Measurements from ENCODE around the gene CHIC1. TPM values are rescaled to one million over a fixed set of nuclear protein-coding genes. Genes with fewer than 3 reads are reported as not detected.
A peak's percentile ranks its signal among the peaks of the same experiment; 100 is the strongest.

The CHIC1 gene
- total RNA-seq, 1 experiment from 2014 or later, result 15.5 TPM

DNA sequence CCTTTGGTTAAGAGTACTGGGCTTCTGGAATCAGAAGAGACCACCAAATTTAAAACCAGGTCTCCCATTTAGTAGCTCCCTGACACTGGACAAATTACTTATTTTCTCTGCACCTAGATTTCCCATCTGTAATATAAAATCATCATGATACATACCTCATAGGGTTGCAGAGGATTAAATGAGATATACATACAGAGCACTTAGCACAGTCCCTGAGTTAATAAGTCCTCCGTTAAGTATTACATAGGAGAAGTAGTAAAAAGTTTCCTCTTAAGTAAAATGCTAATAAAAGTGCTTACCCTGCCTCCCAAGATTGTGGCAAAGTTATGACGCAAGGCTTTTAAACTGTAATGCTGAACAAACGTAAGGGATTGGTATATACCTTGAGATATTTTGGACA is 539 bp upstream of the CHIC1 start:
- peak overlapping the region; percentile 77 to 89 for H3K4me3 ChIP-seq (ENCODE audit: low read depth in 2 of 2, low read length in 2 of 2)
- H3K9me3 ChIP-seq (ENCODE audit: control insufficient read depth, insufficient read depth, low read depth, low read length), result no peaks in the 10 kb centered on the region
- TF ChIP-seq, protein P1, sequence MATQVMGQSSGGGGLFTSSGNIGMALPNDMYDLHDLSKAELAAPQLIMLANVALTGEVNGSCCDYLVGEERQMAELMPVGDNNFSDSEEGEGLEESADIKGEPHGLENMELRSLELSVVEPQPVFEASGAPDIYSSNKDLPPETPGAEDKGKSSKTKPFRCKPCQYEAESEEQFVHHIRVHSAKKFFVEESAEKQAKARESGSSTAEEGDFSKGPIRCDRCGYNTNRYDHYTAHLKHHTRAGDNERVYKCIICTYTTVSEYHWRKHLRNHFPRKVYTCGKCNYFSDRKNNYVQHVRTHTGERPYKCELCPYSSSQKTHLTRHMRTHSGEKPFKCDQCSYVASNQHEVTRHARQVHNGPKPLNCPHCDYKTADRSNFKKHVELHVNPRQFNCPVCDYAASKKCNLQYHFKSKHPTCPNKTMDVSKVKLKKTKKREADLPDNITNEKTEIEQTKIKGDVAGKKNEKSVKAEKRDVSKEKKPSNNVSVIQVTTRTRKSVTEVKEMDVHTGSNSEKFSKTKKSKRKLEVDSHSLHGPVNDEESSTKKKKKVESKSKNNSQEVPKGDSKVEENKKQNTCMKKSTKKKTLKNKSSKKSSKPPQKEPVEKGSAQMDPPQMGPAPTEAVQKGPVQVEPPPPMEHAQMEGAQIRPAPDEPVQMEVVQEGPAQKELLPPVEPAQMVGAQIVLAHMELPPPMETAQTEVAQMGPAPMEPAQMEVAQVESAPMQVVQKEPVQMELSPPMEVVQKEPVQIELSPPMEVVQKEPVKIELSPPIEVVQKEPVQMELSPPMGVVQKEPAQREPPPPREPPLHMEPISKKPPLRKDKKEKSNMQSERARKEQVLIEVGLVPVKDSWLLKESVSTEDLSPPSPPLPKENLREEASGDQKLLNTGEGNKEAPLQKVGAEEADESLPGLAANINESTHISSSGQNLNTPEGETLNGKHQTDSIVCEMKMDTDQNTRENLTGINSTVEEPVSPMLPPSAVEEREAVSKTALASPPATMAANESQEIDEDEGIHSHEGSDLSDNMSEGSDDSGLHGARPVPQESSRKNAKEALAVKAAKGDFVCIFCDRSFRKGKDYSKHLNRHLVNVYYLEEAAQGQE (IDR thresholded peaks at IDR 0.05; ENCODE audit: insufficient read depth in 1 of 2, low read depth in 2 of 2, low read length in 1 of 2), result no peak
- TF ChIP-seq TCF7L2 (IDR thresholded peaks at IDR 0.05; ENCODE audit: low read depth, low read length) (no peak), SIN3A (IDR thresholded peaks at IDR 0.05; ENCODE audit: borderline replicate concordance, insufficient read depth, low read depth, low read length) (no peak), POLR2AphosphoS5 (IDR thresholded peaks at IDR 0.05; ENCODE audit: low read depth, low read length) (no peak)
- TF ChIP-seq, protein P2, sequence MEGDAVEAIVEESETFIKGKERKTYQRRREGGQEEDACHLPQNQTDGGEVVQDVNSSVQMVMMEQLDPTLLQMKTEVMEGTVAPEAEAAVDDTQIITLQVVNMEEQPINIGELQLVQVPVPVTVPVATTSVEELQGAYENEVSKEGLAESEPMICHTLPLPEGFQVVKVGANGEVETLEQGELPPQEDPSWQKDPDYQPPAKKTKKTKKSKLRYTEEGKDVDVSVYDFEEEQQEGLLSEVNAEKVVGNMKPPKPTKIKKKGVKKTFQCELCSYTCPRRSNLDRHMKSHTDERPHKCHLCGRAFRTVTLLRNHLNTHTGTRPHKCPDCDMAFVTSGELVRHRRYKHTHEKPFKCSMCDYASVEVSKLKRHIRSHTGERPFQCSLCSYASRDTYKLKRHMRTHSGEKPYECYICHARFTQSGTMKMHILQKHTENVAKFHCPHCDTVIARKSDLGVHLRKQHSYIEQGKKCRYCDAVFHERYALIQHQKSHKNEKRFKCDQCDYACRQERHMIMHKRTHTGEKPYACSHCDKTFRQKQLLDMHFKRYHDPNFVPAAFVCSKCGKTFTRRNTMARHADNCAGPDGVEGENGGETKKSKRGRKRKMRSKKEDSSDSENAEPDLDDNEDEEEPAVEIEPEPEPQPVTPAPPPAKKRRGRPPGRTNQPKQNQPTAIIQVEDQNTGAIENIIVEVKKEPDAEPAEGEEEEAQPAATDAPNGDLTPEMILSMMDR (IDR thresholded peaks at IDR 0.05), result no peak
- H3K27ac ChIP-seq (ENCODE audit: low read length), result peak overlapping the region; percentile 91
- DNase-seq (ENCODE audit: low read depth, low spot score), result no peak
- POLR2A ChIA-PET, result no interaction called here
- intact Hi-C loops (cut with micrococcal nuclease; ENCODE audit: unreplicated experiment), result no loop called here
- ATAC-seq, result peak; percentile 31; the same call in 1 of the 2 replicates
- peaks cover 4% of the 10 kb centered on the region; the same call in 1 of the 2 replicates for H3K4me1 ChIP-seq (ENCODE audit: control insufficient read depth, insufficient read depth, low read length)
- BruUV-seq (replicated peaks), result no TSS peak
- H3K27me3 ChIP-seq (ENCODE audit: control insufficient read depth, insufficient read depth, low read length), result no peaks in the 10 kb centered on the region
- in situ Hi-C loops (cut with HindIII; ENCODE audit: low pct_unique_long_range_greater_than_20kb, low sequenced_read_pairs), result no loop called here
- no peaks in the 10 kb centered on the region for H3K36me3 ChIP-seq (ENCODE audit: control insufficient read depth, insufficient read depth, low read length)
- CTCF ChIA-PET, result no interaction called here

DNA sequence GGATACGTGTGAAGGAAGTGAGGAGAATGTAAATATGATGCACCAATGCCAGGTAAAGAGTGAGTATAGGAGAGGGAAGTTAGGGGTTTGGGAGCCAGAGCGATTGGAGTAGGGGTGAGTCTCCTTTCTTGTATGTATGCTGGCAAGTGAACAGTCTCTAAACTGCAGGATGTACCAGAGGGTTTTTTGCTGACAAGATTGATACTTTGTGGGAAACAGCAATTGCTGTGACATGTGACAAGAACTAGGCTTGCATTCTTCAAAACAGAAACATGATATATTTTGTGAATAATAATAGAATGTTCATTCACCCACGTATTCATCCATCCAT is 706 bp downstream of the CHIC1 start:
- ATAC-seq, result no peak; the same call in 1 of the 2 replicates
- ChIA-PET POLR2A (no interaction called here), CTCF (no interaction called here)
- Histone ChIP-seq H3K4me3 (ENCODE audit: low read depth in 2 of 2, low read length in 2 of 2) (peak overlapping the region; percentile 77 to 89), H3K27ac (ENCODE audit: low read length) (peak overlapping the region; percentile 91), H3K27me3 (ENCODE audit: control insufficient read depth, insufficient read depth, low read length) (no peaks in the 10 kb centered on the region), H3K36me3 (ENCODE audit: control insufficient read depth, insufficient read depth, low read length) (no peaks in the 10 kb centered on the region; the same call in 1 of the 2 replicates), H3K9me3 (ENCODE audit: control insufficient read depth, insufficient read depth, low read depth, low read length) (no peaks in the 10 kb centered on the region), H3K4me1 (ENCODE audit: control insufficient read depth, insufficient read depth, low read length) (peaks cover 4% of the 10 kb centered on the region; the same call in 1 of the 2 replicates)
- no peak for TF ChIP-seq POLR2AphosphoS5 (IDR thresholded peaks at IDR 0.05; ENCODE audit: low read depth, low read length)
- TF ChIP-seq, protein P2 (IDR thresholded peaks at IDR 0.05), result no peak
- no peak for TF ChIP-seq SIN3A (IDR thresholded peaks at IDR 0.05; ENCODE audit: borderline replicate concordance, insufficient read depth, low read depth, low read length)
- TF ChIP-seq, protein P1 (IDR thresholded peaks at IDR 0.05; ENCODE audit: insufficient read depth in 1 of 2, low read depth in 2 of 2, low read length in 1 of 2), result no peak
- TF ChIP-seq TCF7L2 (IDR thresholded peaks at IDR 0.05; ENCODE audit: low read depth, low read length), result no peak
- intact Hi-C loops (cut with micrococcal nuclease; ENCODE audit: unreplicated experiment) (no loop called here), in situ Hi-C loops (cut with HindIII; ENCODE audit: low pct_unique_long_range_greater_than_20kb, low sequenced_read_pairs) (no loop called here)
- no TSS peak for BruUV-seq (replicated peaks)
- no peak for DNase-seq (ENCODE audit: low read depth, low spot score)

All from Panc1 (cell line).